GM20431 (cell line): ENCODE results near the gene CYP1A2.
"Not testable (repeated sequence)": the region's sequence is repeated elsewhere in the genome, so short reads cannot be mapped to it uniquely, and the experiment has no call there.

Experiments
- in situ Hi-C: fragments of 300-500 bp; cut with MseI, MboI; formaldehyde crosslinking; loops from one replicate; pipeline ENCODE4 v1.15.0; 2020; ENCODE audit warnings: low sequenced_read_pairs; ENCODE audit not compliant: unreplicated experiment

CYP1A2 gene

DNA sequence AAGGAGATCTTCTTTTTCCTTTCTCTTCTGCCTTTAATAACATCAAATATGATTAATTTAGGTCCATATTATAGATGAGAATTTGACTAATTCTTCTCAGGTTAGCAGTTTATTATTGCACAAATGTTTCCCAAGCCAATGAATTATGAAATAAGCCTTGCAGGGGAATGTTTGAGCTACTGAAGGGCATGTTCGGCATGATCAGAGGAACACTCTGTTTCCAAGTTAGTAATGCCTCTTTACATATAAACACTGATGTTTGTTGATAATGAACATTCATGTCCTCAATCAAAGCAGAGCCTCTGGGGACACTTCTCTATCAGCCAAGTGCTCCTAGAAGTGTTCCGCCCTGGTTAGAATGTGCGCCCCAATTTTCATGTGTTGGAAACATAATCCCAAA, 13.3 kb upstream of the CYP1A2 start:
- in situ Hi-C loops = no loop called here

- in situ Hi-C loops = not testable (repeated sequence)
These were observed 10.4 kb upstream of the CYP1A2 start for GRCh38 chr15:74738239-74738638.

DNA sequence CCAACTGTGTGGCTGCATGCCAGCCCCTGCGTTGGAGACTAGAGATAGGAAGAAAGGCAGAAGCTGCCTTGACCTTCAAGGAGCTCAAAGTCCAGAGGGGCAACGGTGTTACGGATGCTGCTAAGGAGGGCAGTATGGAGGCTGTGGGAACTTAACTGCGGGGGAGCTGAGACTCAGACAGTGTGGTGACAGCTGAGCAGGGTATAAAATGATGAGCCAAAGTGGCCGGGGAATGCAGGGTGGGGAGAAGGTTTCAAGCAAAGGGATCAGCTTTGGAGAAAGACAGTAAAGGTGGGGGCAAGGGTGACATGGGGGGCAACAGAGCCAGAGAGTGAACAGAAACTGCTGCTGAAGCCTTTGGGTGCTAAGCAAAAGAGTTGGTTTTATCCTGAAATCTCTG, 6.2 kb upstream of the CYP1A2 start:
- in situ Hi-C loops = no loop called here

DNA sequence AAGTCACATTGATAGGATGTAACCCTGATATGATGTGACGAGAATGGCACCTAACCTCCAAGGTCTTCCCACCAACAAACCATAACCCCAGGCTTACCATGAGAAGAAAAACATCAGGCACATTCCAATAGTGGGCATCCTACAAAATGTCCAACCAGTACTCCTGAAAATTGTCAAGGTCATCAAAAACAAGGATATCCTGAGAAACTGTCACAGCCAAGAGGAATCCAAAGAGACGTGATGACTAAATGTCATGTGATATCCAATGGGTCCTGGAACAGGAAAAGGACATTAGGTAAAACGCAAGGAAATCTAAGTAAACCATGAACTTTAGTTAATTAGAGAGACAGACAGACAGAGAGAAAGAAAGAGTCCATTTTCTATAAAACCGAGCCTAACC, 2.3 kb upstream of the CYP1A2 start:
- in situ Hi-C loops = no loop called here

DNA sequence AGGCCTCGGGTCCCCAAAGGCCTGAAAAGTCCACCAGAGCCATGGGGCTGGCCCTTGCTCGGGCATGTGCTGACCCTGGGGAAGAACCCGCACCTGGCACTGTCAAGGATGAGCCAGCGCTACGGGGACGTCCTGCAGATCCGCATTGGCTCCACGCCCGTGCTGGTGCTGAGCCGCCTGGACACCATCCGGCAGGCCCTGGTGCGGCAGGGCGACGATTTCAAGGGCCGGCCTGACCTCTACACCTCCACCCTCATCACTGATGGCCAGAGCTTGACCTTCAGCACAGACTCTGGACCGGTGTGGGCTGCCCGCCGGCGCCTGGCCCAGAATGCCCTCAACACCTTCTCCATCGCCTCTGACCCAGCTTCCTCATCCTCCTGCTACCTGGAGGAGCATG, 1.2 kb downstream of the CYP1A2 start:
- in situ Hi-C loops = loop anchor here (25.0 kb wide), 1 partner anchor 388 kb away; the partner anchor contains the start of gene CYP11A1

DNA sequence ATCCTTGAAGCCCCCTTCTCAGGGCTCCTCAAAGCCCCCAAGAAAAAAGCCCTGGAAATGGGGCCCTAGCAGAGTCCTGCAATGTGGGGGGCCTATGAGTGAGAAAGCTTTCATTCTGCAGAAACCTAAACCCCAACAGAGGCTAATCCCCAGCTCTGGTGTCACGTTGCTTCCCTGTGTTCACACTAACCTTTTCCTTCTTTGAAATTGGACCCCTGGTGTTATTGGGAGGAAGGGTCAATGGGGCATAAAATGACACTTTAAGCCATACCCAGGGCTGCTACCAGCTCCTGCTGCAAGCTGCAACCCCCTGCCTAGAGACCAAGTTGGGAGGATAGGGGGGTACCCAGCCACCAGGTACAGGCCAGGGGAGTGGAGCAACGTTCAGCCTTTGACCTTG, 2.1 kb downstream of the CYP1A2 start:
- in situ Hi-C loops = loop anchor here (25.0 kb wide), 1 partner anchor 388 kb away; the partner anchor contains the start of gene CYP11A1

- in situ Hi-C loops = loop anchor here (25.0 kb wide), 1 partner anchor 390 kb away; the partner anchor contains the start of gene CYP11A1
These were observed 3.4 kb downstream of the CYP1A2 start for GRCh38 chr15:74752011-74752410.

DNA sequence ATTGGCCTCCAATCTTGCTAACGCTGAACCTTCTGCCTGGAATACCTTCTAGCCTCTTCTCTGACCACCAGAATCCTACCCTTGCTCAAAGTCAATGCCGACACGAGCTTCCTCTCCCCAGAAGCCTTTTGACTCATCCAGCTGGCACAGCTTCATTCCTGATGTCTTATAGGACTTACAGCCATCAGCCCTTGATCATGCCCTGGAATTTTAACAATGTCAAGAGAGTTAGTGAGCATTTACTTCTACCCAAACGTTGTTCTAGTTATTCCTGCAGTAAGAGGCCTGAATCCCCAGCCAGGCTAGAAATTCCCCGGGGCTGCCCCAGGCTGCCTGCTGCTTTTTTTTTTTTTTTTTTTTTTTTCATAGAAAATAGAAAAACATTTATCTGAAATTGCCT, 3.9 kb downstream of the CYP1A2 start:
- in situ Hi-C loops = loop anchor here (25.0 kb wide), 1 partner anchor 390 kb away; the partner anchor contains the start of gene CYP11A1

- in situ Hi-C loops = loop anchor here (25.0 kb wide), 1 partner anchor 392 kb away; the partner anchor contains the start of gene CYP11A1
These were observed 6.1 kb downstream of the CYP1A2 start for GRCh38 chr15:74754593-74755215.

GRCh38 chr15:74758736-74759135, 10.1 kb downstream of the CYP1A2 start:
- in situ Hi-C loops = loop anchor here (25.0 kb wide), 1 partner anchor 396 kb away; the partner anchor contains the start of gene CYP11A1

GRCh38 chr15:74762791-74763150, 14.1 kb downstream of the CYP1A2 start:
- in situ Hi-C loops = loop anchor here (10.0 to 25.0 kb wide), 3 partner anchors 72 to 400 kb away; partner anchors contain the start of gene CYP11A1

- in situ Hi-C loops = loop anchor here (10.0 to 25.0 kb wide), 3 partner anchors 71 to 401 kb away; partner anchors contain the start of gene CYP11A1
These were observed 14.8 kb downstream of the CYP1A2 start for GRCh38 chr15:74763416-74763815.

DNA sequence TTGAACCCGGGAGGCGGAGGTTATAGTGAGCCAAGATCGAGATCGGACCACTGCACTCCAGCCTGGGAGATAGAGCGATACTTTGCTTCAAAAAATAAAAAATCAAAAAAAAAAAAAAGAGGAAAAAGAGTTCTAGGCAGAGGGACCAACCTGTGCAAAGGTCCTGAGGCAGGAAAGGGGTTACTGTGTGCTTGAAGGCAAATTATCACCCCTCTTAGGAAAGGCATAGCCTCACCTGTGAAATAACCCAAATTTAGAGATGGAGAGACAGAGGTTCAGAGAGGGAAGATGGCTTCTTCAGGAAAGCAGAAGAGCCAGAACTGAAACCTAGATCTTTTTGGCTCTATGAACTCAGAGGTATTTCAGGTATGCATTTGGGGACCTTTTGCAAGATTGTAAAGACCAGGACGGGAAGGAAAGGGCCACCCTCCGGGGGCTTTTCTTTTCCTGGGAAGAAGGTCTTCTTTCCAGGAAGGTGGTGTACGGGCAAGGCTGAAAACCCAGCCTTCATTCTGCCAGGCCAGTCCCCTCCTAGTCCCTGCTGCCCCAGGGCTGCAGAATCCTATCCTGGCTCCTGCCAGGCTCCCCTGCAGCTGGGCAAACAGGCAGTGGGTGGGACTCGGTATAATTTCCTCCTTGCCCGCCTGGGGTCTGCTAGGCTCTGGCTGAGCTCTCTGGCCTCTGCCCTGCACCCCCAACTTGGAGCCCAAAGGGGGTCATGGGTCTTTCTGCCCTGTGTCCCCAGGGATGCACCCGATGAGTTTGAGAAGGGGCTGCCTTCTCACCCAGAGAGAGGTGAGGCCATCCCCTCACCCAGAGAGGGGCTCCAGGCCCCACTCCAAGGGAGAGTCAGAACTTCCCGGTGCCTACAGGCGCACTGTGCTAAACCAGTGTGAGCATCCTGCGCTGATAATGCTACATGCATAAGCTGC, 18.8 kb downstream of the CYP1A2 start:
- in situ Hi-C loops = loop anchor here (10.0 to 25.0 kb wide), 3 partner anchors 67 to 405 kb away; partner anchors contain the start of gene CYP11A1

DNA sequence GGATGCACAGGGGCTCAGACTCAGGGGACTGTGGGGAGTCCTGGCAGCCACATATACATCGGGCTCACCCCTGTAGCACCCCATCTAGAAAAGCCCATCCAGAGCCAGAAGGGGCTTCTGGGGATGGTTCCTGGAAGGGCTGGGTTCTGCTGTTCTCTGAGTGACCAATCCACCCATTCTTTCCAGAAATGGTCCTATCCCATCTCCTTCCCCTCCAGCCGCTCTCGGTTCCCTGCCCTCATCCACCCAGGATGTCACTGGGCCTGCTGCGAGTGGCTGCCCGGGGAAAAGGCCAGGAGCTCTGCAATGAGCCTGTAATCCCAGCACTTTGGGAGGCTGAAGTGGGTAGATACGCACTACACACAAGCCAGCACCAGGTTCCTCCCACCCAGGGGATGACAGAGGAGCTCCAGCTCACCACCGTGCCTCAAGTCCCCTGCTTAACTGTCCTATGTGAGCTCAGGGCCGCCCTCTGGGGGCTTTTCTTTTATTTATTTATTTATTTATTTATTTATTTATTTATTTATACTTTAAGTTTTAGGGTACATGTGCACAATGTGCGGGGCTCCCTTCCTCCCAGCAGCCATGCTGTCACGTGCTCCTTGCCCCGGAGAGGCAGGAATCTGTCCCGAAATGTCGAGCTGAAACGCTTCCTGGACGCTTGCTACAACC, 19.6 kb downstream of the CYP1A2 start:
- in situ Hi-C loops = loop anchor here (10.0 to 25.0 kb wide), 3 partner anchors 67 to 406 kb away; partner anchors contain the start of gene CYP11A1

DNA sequence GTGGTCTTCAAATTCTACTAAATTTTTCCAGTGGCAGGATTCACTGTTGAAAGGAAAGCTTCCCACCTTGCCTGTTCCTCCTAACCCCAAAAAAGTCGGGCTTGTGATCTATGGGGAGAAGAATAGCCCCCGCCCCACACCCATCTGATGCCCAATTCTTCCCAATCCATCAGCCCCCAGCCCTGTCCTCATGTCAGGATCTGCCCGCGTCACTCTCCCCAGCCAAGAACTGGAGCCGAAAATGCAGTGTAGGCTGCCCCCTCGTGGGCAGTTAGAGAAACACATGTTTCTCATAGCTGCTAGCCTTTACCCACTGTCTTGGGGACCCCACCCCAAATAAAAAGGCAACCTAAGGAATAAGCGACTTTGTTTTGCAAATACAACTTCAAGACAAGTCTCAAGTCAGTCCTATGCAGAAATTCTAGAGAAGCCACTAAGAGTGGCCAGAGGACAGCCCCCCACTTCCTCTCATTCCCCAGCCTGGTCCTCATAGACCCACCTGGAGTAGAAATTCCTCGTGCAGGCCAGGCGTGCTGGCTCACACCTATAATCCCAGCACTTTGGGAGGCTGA, 20.2 kb downstream of the CYP1A2 start:
- in situ Hi-C loops = loop anchor here (10.0 to 25.0 kb wide), 3 partner anchors 66 to 407 kb away; partner anchors contain the start of gene CYP11A1

GRCh38 chr15:74769463-74770025, 20.9 kb downstream of the CYP1A2 start:
- in situ Hi-C loops = loop anchor here (10.0 to 25.0 kb wide), 3 partner anchors 65 to 407 kb away; partner anchors contain the start of gene CYP11A1

- in situ Hi-C loops = loop anchor here (25.0 kb wide), 1 partner anchor 408 kb away; the partner anchor contains the start of gene CYP11A1
These were observed 21.7 kb downstream of the CYP1A2 start for GRCh38 chr15:74770211-74770903.

DNA sequence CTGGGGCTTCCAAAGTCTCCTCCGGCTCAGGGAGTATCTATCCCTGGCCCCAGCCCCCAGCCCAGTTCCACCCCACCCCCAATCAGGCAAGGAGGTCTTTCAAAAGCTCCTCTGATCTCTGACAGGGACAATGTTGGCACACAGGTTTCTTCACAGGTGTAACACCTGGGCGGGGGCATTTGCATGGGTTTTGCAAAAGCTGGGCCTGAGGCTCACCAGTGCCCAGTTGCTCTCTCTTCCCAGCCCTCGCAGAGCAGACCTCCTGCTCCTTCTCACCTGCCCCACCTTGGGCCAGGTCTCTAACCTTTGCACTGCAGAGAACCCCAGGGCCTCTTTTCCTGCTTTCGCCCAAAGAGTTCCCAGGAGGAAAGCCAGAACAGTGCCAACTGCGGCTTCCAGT, 24.7 kb downstream of the CYP1A2 start:
- in situ Hi-C loops = loop anchor here (25.0 kb wide), 1 partner anchor 411 kb away; the partner anchor contains the start of gene CYP11A1
